HCT116 (cell line): Measurements from ENCODE around the gene CXCL1. TPM values are rescaled to one million over a fixed set of nuclear protein-coding genes. Genes with fewer than 3 reads are reported as not detected.

Source experiments
- ATAC-seq: fragments of 200-7000 bp; cut with Tn5 transposase; 2 replicates; pipeline ENCODE4 v1.9.1; 2020; ENCODE audit warnings: mild to moderate bottlenecking, moderate library complexity
- BruUV-seq: library from RNA; stranded (reverse); fragments of 400-500 nt; replicated peaks from 2 replicates; lab custom pipeline; 2021; lab: Mats Ljungman, UMichigan
- CTCF ChIA-PET: fragments of 300-600 bp; sonication (Branson Sonifier 250); formaldehyde crosslinking; loops from one replicate; lab custom pipeline; 2021; ENCODE audit warnings: antibody characterized with exemption; lab: Charles Lee
- POLR2A ChIA-PET: fragments of 300-600, 350-600 bp; sonication (Branson Sonifier 250); formaldehyde crosslinking; loops from one replicate; lab custom pipeline; 2021; ENCODE audit warnings: antibody characterized with exemption; lab: Charles Lee
- RAD21 ChIA-PET, 2 experiments: fragments of 300-600 bp; sonication (Branson Sonifier 250); formaldehyde crosslinking; loops; one replicate each; lab custom pipeline; 2023; ENCODE audit warnings: low total read pairs in 2 of 2; ENCODE audit not compliant: uncharacterized antibody in 2 of 2, unreplicated experiment in 2 of 2, low non-redundant PET in 1 of 2; lab: Charles Lee
- DNase-seq: peaks from one replicate; pipeline ENCODE4 v3.0.0-alpha.2; 2010; ENCODE audit warnings: low read depth, low spot score
- H2AFZ ChIP-seq: fragments of 200-600 bp; shearing (Covaris generic), sonication (generic); 2 replicates; pipeline ENCODE4 v1.6.1; 2017; ENCODE audit warnings: low read depth, mixed run types, mixed read lengths, antibody characterized with exemption, low read length; ENCODE audit not compliant: poor library complexity, severe bottlenecking
- H3K27ac ChIP-seq: 2 replicates; pipeline ENCODE4 v1.5.1; 2012; ENCODE audit warnings: low read depth, low read length
- H3K27me3 ChIP-seq: fragments of 200-600 bp; sonication (generic); 2 replicates; pipeline ENCODE4 v1.6.1; 2016; ENCODE audit warnings: mixed run types, low read length, mixed read lengths; ENCODE audit not compliant: insufficient read depth
- H3K36me3 ChIP-seq, 2 experiments: fragments of 200-500 bp in 1 of 2; fragments of 200-600 bp in 1 of 2; sonication (Bioruptor generic) in 1 of 2; sonication (generic) in 1 of 2; 2 replicates each; pipeline versions ENCODE4 v1.5.1 to v1.6.1; 2014 to 2016; ENCODE audit warnings: low read length in 2 of 2, inconsistent platforms in 1 of 2, mixed read lengths in 1 of 2, mixed run types in 1 of 2; ENCODE audit not compliant: insufficient read depth in 2 of 2, control insufficient read depth in 1 of 2
- H3K4me1 ChIP-seq, 2 experiments: fragments of 200-600 bp in 1 of 2; sonication (generic) in 1 of 2; 2 replicates each; pipeline versions ENCODE4 v1.5.1 to v1.6.1; 2012 to 2017; ENCODE audit warnings: low read length in 2 of 2, inconsistent platforms in 1 of 2, mild to moderate bottlenecking in 1 of 2, mixed read lengths in 1 of 2, mixed run types in 1 of 2, moderate library complexity in 1 of 2; ENCODE audit not compliant: insufficient read depth in 2 of 2, control insufficient read depth in 1 of 2
- H3K4me2 ChIP-seq: fragments of 200-600 bp; sonication (generic); 2 replicates; pipeline ENCODE4 v1.6.1; 2017; ENCODE audit warnings: mixed run types, low read length, mixed read lengths
- H3K4me3 ChIP-seq, 2 experiments: fragments of 200-600 bp in 1 of 2; sonication (generic) in 1 of 2; replicated peaks in 1 of 2; 2 replicates each; pipeline ENCODE4 v1.5.1; 2011 to 2016; ENCODE audit warnings: low read length in 2 of 2, control low read depth in 1 of 2, low read depth in 1 of 2, mild to moderate bottlenecking in 1 of 2, mixed read lengths in 1 of 2, mixed run types in 1 of 2
- H3K79me2 ChIP-seq: fragments of 200-600 bp; sonication (generic); 2 replicates; pipeline ENCODE4 v1.6.1; 2017; ENCODE audit warnings: mild to moderate bottlenecking, mixed run types, low read length, moderate library complexity, mixed read lengths; ENCODE audit not compliant: insufficient read depth
- H3K9ac ChIP-seq: fragments of 200-600 bp; sonication (generic); 2 replicates; pipeline ENCODE4 v1.6.1; 2016; ENCODE audit warnings: low read length, mixed read lengths
- H3K9me2 ChIP-seq: fragments of 200-600 bp; sonication (generic), shearing (Covaris generic); 2 replicates; pipeline ENCODE4 v1.6.1; 2017; ENCODE audit warnings: mixed run types, mild to moderate bottlenecking, moderate library complexity; ENCODE audit not compliant: insufficient read depth
- H3K9me3 ChIP-seq, 2 experiments: fragments of 200-500 bp in 1 of 2; fragments of 200-600 bp in 1 of 2; sonication (Bioruptor generic) in 1 of 2; sonication (generic) in 1 of 2; 2 replicates each; pipeline ENCODE4 v1.6.1; 2014 to 2017; ENCODE audit warnings: low read length in 2 of 2, mixed read lengths in 2 of 2, inconsistent platforms in 1 of 2, low read depth in 1 of 2, mild to moderate bottlenecking in 1 of 2, mixed run types in 1 of 2, moderate library complexity in 1 of 2; ENCODE audit not compliant: control insufficient read depth in 1 of 2, insufficient read depth in 1 of 2
- H4K20me1 ChIP-seq: fragments of 200-600 bp; sonication (generic), shearing (Covaris generic); 2 replicates; pipeline ENCODE4 v1.6.1; 2017; ENCODE audit warnings: mixed run types, mild to moderate bottlenecking, moderate library complexity; ENCODE audit not compliant: insufficient read depth
- ATF3 ChIP-seq: IDR thresholded peaks from 2 replicates; pipeline ENCODE4 v1.6.1; 2012
- CBX3 ChIP-seq: IDR thresholded peaks from 2 replicates; pipeline ENCODE4 v1.6.1; 2012; ENCODE audit warnings: low read depth
- CTCF ChIP-seq, 3 experiments: fragments of 200-600 bp in 1 of 3; sonication (generic) in 1 of 3; IDR thresholded peaks in 2 of 3; conservative IDR thresholded peaks in 1 of 3; 2 replicates each; pipeline ENCODE4 v1.5.1; 2012 to 2017; ENCODE audit warnings: low read depth in 2 of 3, low read length in 2 of 3, antibody characterized with exemption in 1 of 3, borderline replicate concordance in 1 of 3, control low read depth in 1 of 3, mild to moderate bottlenecking in 1 of 3, mixed read lengths in 1 of 3, mixed run types in 1 of 3, moderate library complexity in 1 of 3; ENCODE audit not compliant: insufficient read depth in 1 of 3
- EGR1 ChIP-seq: IDR thresholded peaks from 2 replicates; pipeline ENCODE4 v1.6.1; 2012; ENCODE audit warnings: low read depth
- ELF1 ChIP-seq: IDR thresholded peaks from 2 replicates; pipeline ENCODE4 v1.6.1; 2012; ENCODE audit warnings: low read depth, borderline replicate concordance
- EZH2 ChIP-seq: fragments of 200-600 bp; sonication (generic); IDR thresholded peaks from 2 replicates; pipeline ENCODE4 v1.6.1; 2017; ENCODE audit warnings: antibody characterized with exemption, mixed run types
- EZH2phosphoT487 ChIP-seq: fragments of 200-600 bp; IDR thresholded peaks from 2 replicates; pipeline ENCODE4 v1.6.1; 2018; ENCODE audit warnings: antibody characterized with exemption, borderline replicate concordance
- JUND ChIP-seq: IDR thresholded peaks from 2 replicates; pipeline ENCODE4 v1.6.1; 2012
- POLR2AphosphoS5 ChIP-seq: IDR thresholded peaks from 2 replicates; pipeline ENCODE4 v1.6.1; 2011; ENCODE audit warnings: mild to moderate bottlenecking, low read depth, low read length, moderate library complexity
- RAD21 ChIP-seq: IDR thresholded peaks from 2 replicates; pipeline ENCODE4 v1.6.1; 2012; ENCODE audit warnings: low read depth, mild to moderate bottlenecking
- REST ChIP-seq: IDR thresholded peaks from 2 replicates; pipeline ENCODE4 v1.6.1; 2012; ENCODE audit warnings: low read depth
- SP1 ChIP-seq: IDR thresholded peaks from 2 replicates; pipeline ENCODE4 v1.6.1; 2012; ENCODE audit warnings: low read depth
- SRF ChIP-seq: IDR thresholded peaks from 2 replicates; pipeline ENCODE4 v1.6.1; 2012; ENCODE audit warnings: low read depth
- TCF7L2 ChIP-seq: IDR thresholded peaks from 2 replicates; pipeline ENCODE4 v1.7.0; 2011; ENCODE audit warnings: borderline replicate concordance, inconsistent platforms; ENCODE audit not compliant: insufficient read depth, insufficient read length; ENCODE audit errors: extremely low read depth
- YY1 ChIP-seq: IDR thresholded peaks from 2 replicates; pipeline ENCODE4 v1.6.1; 2011; ENCODE audit warnings: low read length, low read depth, moderate library complexity, mild to moderate bottlenecking; ENCODE audit not compliant: insufficient replicate concordance; ENCODE audit errors: extremely low read depth
- ZBTB33 ChIP-seq: IDR thresholded peaks from 2 replicates; pipeline ENCODE4 v1.6.1; 2011; ENCODE audit warnings: mild to moderate bottlenecking, low read length, moderate library complexity; ENCODE audit not compliant: insufficient replicate concordance; ENCODE audit errors: extremely low read depth
- ZFX ChIP-seq: fragments of 450-650 bp; IDR thresholded peaks from 2 replicates; pipeline ENCODE4 v1.6.1; 2017
- intact Hi-C: fragments of 100-400 bp; cut with micrococcal nuclease; formaldehyde crosslinking; loops from 2 replicates; pipeline ENCODE4 v1.10.0; 2022
- total RNA-seq: library from RNA; stranded (reverse); gene quantifications from one replicate; pipeline ENCODE4 v1.2.1, GENCODE V29; 2021; ENCODE audit not compliant: unreplicated experiment

Gene CXCL1
- total RNA-seq, 1 experiment from 2014 or later = 2.5 TPM

- intact Hi-C loops = no loop called here
- Histone ChIP-seq H4K20me1 (no peaks in the 10 kb centered on the region), H2AFZ (no peak overlapping the region), H3K4me1 (peaks cover 0 to 13% of the 10 kb centered on the region in 2 experiments; a peak in 3 of 4 replicates), H3K79me2 (no peaks in the 10 kb centered on the region), H3K27ac (no peak overlapping the region), H3K27me3 (no peaks in the 10 kb centered on the region), H3K4me2 (no peak overlapping the region), H3K9me3 (no peaks in the 10 kb centered on the region), H3K9me2 (no peaks in the 10 kb centered on the region), H3K4me3 (no peak overlapping the region), H3K36me3 (no peaks in the 10 kb centered on the region), H3K9ac (no peak overlapping the region)
- TF ChIP-seq TCF7L2 (no peak), JUND (no peak), SRF (no peak), ATF3 (no peak), EGR1 (no peak), EZH2phosphoT487 (no peak), RAD21 (no peak), SP1 (no peak), EZH2 (no peak), YY1 (no peak), CTCF (IDR thresholded peaks at IDR 0.05 in 2 of 3, conservative IDR thresholded peaks at IDR 0.05 in 1 of 3; ENCODE audit: borderline replicate concordance in 1 of 3, insufficient read depth in 1 of 3, low read depth in 2 of 3, low read length in 2 of 3) (no peak), CBX3 (no peak), ZFX (no peak), ZBTB33 (no peak), REST (no peak), POLR2AphosphoS5 (no peak), ELF1 (no peak)
- CTCF ChIA-PET = no interaction called here
- BruUV-seq = no TSS peak
- no peak for DNase-seq
- RAD21 ChIA-PET = no interaction called here
- POLR2A ChIA-PET = no interaction called here
- ATAC-seq = no peak
These were observed 2.5 kb downstream of the CXCL1 start for GRCh38 chr4:73871511-73872310.
